NCI-H345 (cell line): ENCODE data around the gene TGFBR1.
"Not testable (repeated sequence)": the region's sequence is repeated elsewhere in the genome, so short reads cannot be mapped to it uniquely, and the experiment has no call there.

Experiments
- DNase-seq: peaks from one replicate; lab custom pipeline; 2025; lab: John Stamatoyannopoulos, UW

TGFBR1 gene

DNA sequence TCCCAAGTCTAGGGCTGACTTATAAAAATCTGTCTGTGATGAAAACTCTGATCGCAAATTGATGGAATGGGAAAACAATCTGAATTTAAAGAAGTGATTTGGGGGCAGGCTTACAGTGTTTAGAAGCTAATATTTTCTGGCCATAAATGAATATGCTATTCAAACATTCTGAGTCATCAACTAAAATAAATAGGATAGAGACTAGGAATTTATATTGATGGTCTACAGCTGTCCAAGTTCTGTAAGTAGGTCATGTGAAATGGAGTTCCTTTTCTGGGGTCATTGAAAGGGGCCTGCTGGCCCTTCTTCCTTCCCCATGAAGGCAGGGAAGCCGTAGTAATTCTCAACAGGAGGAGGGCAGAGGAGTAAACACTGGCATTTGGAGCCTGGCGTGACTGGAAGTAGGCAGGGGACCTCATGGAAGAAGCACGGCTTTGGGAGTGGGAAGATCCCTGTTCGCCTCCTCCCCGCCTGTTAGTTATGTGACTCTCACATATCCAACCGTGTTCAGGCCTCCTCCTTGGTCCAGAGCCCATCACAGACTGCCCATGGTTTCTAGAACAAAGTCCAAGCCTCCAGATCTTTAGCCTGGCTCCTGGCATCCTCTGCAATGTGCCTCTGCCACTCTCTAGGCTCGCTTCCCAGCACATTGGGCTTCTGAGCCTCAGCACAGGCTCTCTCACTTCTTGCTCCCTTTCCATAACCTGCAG lies 85.1 kb downstream of the TGFBR1 start:
- DNase-seq = no peak

DNA sequence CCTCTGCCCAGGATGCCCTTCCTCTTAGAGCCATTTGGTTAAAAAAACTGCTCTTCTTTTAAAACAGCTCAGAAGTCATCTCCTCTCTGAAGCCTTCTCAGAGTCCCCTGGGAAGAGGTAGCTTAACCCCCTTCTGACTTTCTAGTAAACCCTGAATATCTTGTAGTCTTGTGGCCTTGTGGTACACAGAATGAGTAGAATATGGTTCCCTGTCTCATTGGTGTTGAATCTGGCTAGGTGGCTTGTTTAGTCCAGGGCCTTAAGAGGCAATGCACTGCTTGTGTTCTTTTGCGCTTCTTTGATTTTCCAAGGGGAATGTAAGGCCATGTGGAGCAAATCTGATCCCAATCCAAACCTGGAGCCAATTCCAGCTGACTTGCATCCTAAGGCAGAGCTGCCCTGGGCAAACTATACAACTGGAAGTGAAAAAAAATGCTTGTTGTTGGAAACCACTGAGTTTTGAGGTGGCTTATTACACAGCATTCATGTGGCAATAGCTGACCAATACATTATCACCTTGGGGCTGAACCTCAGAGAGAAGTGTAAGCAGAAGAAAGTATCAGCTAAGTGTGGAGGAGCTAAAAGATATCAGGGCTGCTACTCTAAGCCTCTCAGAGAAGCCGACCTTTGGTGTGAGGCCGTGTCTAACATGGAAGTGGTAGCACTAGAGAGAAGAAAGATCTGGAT lies 85.8 kb downstream of the TGFBR1 start:
- no peak for DNase-seq

DNA sequence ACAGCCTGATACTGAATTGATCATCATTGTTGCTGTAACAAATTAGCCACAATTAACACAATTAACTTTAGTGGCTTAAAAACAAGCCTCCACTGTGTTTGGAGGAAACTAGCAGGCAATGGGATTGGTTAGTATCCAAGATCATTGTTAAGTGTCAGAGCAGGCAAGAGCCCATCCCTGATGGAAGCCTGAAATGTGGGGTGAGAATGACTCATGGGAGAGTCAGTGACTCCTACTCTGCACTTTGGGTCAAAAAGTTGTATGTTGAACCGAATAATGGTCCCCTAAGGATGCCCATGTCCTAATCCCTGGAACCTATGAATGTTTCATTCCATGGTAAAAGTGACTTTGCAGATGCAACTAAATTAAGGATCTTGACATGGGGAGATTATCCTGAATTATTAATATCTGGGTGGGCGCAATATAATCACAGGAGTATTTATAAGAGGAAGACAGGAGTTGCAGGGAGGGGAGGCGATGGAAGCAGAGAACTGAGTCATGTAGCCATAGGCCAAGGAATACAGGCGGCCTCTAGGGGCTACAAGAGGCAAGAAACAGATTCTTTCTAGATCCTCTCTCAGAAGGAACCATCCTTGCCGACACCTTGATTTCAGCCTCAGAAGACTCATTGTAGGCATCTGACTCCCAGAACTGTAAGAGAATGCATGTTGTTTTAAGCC lies 88.0 kb downstream of the TGFBR1 start:
- no peak for DNase-seq

DNA sequence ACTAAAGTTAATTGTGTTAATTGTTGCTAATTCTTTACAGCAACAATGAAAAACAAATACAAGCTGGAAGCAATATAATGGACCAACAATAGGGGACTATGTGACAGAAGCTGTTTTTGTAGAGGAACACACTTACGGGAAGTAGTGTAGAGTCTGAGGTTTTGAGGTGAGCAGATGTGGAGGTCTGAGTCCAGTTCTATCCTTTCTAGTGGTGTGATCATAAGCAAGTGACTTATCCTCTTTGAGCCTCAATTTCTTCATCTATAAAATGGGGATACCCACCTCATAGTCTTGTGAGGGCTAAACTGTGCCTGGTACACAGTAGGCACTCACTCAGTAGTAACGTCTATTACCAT lies 88.5 kb downstream of the TGFBR1 start:
- DNase-seq = no peak

DNA sequence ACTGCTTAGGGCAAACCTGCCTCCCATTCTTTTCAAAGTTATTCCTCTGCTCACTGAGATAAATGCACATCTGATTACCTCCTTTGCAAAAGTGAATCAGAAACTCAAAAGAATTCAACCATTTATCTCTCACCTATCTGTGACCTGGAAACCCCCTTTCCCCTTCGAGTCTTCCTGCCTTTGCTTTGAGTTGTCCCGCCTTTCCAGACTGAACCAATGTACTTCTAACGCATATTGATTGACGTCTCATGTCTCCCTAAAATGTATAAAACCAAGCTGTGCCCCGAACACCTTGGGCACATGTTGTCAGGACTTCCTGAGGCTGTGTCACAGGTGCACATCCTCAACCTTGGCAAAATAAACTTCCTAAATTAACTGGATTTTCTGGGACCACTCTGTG lies 91.6 kb downstream of the TGFBR1 start:
- DNase-seq = not testable (repeated sequence)

DNA sequence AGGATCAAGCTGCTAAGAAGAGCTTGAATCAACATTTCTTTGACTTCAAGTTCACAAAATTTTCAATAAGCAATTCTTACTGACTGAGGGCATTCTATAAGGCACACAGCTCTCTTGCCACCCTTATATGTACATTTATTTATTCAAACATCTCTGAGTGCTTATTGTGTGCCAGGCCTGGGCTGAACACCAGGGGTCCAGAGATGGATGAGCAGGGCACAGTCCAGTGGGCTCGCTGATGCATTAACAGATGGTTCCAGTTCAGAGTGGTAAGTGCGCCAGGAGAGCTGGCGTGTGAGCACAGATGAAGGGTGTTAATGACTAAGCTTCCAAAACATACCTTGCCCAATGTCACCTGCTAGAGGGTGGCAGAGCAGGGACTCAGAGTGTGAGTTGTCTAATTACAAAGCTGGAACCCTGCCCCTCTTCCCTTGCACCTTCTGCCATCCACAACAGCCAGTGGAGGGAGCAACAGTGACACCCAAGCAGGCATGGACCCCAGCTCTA lies 92.3 kb downstream of the TGFBR1 start:
- no peak for DNase-seq

DNA sequence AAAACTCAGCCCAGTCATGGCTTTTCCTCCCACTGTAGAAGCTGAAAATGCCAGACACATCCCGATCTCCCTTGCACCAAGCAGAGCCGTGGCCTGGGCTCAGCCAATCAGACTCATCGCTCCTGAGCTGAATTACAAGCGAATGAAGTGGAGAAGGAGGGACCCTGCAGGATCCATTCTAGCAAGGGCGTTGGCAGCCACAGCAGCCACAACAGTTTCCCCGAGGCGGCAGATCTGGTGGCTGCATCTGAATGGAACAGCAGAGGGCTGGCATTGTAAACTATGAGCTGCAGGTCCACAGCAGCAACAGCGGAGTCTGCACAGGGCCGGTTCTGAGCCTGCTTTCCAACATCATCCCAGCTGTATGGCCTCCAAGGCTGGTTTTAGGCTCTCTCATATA lies 93.1 kb downstream of the TGFBR1 start:
- no peak for DNase-seq

DNA sequence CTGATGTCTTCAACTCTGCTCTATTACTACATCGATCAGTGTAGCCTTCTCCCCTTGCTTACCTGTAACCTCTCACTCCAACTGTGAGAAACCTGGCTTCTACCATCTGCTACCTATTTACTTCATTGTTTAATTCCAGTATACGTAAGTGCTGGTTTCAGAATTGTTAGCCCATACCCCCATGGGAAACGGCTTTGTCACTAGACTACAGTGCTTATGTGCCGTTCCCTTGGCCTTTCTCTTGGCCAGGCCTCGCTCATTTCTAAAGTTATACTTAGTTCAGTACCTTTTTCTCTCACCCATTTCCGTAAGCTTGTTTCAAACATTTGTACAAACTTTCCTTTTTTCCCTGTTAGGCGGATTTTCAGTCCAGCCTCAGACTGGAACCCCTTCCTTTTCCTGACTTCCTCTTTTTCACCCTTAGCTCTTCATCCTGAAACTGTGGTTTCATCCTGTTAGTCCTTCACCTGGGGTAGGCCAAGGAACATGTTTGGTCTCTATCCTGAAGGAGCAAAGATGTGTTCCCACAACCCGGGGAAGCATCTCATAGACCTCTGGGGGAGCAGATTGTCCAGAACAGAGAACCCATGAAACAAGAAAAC lies 95.1 kb downstream of the TGFBR1 start:
- peak; percentile 18 for DNase-seq

DNA sequence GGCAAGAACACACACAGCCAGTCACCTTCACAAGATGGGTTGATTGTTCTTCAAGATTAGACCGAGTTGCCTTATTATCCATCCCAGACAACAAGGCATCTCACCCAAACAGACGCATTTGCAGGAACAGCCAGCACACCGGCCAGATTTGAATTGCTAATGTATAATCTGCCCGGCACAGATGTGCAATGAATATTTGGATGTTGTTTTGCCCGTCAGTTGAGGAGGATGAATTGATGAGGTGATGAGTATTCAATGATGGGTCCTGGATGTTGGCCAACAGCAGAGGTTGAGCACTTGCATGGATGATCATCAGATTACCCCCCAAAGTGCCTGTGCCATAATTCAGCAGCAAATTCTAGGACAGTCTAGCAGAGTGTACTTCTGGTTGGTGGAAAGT lies 96.7 kb downstream of the TGFBR1 start:
- no peak for DNase-seq
